Stimulated activated CD8-positive, alpha-beta memory T cell treated with anti-CD3 and anti-CD28 coated beads, Interleukin-2, amount 100 ng/mL, for 1 hour (primary cell): ENCODE results near the gene PCDHA5.
"Not testable (repeated sequence)": the region's sequence is repeated elsewhere in the genome, so short reads cannot be mapped to it uniquely, and the experiment has no call there.

Experiments
- DNase-seq, 2 donors: peaks; one replicate each; pipeline ENCODE4 v3.0.0-alpha.2; 2020; ENCODE audit warnings: low read depth in 2 of 2

Gene PCDHA5

DNA sequence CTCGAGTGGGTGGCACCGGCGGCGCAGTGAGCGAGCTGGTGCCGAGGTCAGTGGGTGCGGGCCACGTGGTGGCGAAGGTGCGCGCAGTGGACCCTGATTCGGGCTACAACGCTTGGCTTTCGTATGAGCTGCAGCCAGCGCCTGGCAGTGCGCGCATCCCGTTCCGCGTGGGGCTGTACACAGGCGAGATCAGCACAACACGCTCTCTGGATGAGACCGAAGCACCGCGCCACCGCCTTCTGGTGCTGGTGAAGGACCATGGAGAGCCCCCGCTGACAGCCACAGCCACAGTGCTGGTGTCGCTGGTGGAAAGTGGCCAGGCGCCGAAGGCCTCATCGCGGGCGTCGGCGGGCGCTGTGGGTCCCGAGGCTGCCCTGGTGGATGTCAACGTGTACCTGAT, 2.1 kb downstream of the PCDHA5 start:
- no peak for DNase-seq

DNA sequence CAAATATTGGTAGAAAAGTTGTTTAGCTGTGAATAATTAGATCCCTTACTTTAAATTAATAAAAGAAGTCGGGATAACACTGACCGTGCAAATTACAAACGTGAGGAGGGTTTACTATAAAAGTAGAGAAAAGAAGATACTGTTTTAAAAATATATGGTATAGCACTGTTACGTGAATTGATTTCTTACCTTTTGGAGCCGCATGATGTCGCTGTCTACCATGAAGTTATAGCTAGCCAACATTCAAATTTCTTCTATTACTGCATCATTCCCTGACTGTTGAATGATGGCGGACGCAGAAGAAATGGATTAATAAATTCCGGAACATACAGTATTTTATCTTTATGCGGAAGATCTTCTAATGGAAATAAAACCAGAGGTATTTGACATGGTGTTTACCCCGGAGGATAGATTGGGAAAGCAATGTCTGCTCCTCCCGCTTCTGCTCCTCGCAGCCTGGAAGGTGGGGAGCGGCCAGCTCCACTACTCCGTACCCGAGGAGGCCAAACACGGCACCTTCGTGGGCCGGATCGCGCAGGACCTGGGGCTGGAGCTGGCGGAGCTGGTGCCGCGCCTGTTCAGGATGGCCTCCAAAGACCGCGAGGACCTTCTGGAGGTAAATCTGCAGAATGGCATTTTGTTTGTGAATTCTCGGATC, 6.4 kb downstream of the PCDHA5 start, which contains the start of gene PCDHA6:
TSS of gene PCDHA6 (plus strand) at position 257 of the 658 bp plus-strand sequence. CDS start at position 389, 132 bp downstream.
- no peak for DNase-seq

DNA sequence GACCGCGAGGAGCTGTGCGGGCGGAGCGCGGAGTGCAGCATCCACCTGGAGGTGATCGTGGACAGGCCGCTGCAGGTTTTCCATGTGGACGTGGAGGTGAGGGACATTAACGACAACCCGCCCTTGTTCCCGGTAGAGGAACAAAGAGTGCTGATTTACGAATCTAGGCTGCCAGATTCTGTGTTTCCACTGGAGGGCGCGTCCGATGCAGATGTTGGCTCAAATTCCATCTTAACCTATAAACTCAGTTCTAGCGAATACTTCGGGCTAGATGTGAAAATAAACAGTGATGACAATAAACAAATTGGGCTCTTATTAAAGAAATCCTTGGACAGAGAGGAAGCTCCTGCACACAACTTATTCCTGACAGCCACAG, 6.9 kb downstream of the PCDHA5 start:
- DNase-seq: no peak

DNA sequence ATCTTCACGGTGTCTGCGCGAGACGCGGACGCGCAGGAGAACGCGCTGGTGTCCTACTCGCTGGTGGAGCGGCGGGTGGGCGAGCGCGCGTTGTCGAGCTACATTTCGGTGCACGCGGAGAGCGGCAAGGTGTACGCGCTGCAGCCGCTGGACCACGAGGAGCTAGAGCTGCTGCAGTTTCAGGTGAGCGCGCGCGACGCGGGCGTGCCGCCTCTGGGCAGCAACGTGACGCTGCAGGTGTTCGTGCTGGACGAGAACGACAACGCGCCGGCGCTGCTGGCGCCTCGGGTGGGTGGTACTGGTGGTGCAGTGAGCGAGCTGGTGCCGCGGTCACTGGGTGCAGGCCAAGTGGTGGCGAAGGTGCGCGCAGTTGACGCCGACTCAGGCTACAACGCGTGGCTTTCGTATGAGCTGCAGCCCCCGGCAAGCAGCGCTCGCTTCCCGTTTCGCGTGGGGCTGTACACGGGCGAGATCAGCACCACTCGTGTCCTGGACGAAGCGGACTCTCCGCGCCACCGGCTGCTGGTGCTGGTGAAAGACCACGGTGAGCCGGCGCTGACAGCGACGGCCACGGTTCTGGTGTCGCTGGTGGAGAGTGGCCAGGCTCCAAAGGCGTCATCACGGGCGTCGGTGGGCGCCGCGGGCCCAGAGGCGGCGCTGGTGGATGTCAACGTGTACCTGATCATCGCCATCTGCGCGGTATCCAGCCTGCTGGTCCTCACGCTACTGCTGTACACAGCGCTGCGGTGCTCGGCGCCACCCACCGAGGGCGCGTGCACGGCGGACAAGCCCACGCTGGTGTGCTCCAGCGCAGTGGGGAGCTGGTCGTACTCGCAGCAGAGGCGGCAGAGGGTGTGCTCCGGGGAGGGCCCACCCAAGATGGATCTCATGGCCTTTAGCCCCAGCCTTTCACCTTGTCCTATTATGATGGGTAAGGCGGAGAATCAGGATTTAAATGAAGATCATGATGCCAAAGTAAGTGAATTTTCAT, 8.4 kb downstream of the PCDHA5 start:
- not testable (repeated sequence) for DNase-seq

DNA sequence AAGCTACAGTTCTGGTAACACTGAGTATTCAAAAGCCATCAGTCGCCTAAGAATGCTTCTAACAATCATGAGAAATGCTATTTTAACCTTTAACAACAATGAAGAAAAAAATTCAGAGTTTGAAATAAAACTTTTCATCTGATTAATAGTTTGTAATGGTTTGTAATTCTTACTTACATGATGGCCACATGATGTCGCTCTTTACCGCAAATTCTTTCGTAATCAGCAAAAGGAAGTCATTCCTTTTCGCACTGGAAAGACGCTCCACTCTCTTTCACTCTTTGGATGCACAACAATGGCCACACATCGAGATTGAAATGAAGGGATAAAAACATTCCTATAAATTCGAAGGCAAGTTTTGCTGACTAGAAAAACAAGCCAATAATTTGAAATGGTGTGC, 12.6 kb downstream of the PCDHA5 start, which contains the start of gene PCDHA7:
TSS of gene PCDHA7 (plus strand) at position 277 of the 400 bp plus-strand sequence. CDS start at position 392, 115 bp downstream.
- no peak for DNase-seq

DNA sequence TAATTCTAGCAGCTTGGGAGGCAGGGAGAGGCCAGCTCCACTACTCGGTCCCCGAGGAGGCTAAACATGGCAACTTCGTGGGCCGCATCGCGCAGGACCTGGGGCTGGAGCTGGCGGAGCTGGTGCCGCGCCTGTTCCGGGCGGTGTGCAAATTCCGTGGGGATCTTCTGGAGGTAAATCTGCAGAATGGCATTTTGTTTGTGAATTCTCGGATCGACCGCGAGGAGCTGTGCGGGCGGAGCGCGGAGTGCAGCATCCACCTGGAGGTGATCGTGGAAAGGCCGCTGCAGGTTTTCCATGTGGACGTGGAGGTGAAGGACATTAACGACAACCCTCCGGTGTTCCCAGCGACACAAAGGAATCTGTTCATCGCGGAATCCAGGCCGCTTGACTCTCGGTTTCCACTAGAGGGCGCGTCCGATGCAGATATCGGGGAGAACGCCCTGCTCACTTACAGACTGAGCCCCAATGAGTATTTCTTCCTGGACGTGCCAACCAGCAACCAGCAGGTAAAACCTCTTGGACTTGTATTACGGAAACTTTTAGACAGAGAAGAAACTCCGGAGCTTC, 13.1 kb downstream of the PCDHA5 start:
- not testable (repeated sequence) for DNase-seq

DNA sequence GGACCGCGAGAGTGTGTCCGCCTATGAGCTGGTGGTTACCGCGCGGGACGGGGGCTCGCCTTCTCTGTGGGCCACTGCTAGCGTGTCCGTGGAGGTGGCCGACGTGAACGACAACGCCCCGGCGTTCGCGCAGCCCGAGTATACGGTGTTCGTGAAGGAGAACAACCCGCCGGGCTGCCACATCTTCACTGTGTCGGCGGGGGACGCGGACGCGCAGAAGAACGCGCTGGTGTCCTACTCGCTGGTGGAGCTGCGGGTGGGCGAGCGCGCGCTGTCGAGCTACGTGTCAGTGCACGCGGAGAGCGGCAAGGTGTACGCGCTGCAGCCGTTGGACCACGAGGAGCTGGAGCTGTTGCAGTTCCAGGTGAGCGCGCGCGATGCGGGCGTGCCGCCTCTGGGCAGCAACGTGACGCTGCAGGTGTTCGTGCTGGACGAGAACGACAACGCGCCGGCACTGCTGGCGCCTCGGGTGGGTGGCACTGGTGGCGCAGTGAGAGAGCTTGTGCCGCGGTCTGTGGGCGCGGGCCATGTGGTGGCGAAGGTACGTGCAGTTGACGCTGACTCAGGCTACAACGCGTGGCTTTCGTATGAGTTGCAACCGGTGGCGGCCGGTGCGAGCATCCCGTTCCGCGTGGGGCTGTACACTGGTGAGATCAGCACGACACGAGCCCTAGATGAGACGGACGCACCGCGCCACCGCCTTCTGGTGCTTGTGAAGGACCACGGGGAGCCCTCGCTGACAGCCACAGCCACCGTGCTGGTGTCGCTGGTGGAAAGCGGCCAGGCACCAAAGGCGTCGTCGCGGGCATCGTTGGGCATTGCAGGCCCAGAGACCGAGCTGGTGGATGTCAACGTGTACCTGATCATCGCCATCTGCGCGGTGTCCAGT, 14.5 kb downstream of the PCDHA5 start:
- no peak for DNase-seq

DNA sequence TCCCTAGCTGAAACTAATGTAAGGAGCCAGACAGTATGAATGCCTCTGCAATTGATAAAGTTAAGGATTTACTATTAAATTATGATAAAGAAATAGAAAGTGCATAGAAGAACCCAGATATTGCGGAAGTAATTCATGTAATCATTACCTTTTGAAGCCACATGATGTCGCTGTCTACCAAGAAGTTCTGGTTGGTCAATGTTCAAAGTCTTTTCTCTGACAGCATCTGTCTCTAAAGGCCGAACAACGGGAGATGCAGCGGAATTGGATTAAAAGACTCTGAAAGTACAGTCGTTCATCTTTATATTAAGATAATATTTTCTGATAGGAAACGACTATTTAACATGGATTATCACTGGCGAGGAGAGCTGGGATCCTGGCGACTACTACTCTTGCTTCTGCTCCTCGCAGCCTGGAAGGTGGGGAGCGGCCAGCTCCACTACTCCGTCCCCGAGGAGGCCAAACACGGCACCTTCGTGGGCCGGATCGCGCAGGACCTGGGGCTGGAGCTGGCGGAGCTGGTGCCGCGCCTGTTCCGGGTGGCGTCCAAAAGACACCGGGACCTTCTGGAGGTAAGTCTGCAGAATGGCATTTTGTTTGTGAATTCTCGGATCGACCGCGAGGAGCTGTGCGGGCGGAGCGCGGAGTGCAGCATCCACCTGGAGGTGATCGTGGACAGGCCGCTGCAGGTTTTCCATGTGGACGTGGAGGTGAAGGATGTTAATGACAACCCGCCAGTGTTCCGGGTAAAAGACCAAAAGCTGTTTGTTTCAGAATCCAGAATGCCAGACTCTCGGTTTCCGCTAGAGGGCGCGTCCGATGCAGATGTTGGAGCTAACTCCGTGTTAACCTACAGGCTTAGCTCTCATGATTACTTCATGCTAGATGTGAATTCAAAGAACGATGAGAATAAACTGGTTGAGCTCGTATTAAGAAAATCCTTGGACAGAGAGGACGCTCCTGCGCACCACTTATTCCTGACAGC, 19.9 kb downstream of the PCDHA5 start, which contains the start of gene PCDHA8:
TSS of gene PCDHA8 (plus strand) at position 210 of the 985 bp plus-strand sequence. CDS start at position 345, 135 bp downstream.
- no peak for DNase-seq

DNA sequence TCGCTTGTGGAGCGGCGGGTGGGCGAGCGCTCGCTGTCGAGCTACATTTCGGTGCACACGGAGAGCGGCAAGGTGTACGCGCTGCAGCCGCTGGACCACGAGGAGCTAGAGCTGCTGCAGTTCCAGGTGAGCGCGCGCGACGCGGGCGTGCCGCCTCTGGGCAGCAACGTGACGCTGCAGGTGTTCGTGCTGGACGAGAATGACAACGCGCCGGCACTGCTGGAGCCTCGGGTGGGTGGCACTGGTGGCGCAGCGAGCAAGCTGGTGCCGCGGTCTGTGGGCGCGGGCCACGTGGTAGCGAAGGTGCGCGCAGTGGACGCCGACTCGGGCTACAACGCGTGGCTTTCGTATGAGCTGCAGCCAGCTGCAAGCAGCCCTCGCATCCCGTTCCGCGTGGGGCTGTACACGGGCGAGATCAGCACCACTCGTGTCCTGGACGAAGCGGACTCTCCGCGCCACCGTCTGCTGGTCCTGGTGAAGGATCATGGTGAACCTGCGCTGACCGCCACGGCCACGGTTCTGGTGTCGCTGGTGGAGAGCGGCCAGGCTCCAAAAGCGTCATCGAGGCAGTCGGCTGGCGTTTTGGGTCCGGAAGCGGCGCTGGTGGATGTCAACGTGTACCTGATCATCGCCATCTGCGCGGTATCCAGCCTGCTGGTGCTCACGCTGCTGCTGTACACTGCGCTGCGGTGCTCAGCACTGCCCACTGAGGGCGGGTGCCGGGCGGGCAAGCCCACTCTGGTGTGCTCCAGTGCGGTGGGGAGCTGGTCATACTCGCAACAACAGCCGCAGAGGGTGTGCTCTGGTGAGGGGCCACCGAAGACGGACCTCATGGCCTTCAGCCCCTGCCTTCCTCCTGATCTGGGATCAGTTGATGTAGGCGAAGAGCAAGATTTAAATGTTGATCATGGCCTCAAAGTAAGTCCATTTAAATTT, 21.7 kb downstream of the PCDHA5 start:
- no peak for DNase-seq

DNA sequence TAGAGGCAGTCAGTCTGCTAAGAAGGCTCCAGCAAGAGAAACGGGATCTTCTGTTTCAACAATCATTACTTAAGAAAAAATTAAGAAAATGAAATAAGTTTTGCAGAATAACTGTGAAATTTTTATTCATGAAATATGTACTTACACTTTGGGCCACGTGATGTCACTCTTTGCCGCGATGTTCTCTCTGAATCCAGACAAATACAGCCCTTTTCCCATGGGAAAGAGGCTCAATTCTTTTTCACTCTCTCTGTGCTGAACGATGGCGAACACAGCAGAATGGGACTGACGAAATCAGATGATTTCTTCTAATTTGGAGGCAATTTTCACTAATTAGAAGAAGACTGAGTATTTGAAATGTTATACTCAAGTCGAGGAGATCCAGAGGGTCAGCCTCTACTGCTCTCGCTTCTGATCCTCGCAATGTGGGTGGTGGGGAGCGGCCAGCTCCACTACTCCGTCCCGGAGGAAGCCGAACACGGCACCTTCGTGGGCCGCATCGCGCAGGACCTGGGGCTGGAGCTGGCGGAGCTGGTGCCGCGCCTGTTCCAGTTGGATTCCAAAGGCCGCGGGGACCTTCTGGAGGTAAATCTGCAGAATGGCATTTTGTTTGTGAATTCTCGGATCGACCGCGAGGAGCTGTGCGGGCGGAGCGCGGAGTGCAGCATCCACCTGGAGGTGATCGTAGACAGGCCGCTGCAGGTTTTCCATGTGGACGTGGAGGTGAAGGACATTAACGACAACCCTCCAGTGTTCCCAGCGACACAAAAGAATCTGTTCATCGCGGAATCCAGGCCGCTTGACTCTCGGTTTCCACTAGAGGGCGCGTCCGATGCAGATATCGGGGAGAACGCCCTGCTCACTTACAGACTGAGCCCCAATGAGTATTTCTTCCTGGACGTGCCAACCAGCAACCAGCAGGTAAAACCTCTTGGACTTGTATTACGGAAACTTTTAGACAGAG, 27.0 kb downstream of the PCDHA5 start, which contains the start of gene PCDHA9:
TSS of gene PCDHA9 (plus strand) at position 244 of the 964 bp plus-strand sequence. CDS start at position 358, 114 bp downstream.
- not testable (repeated sequence) for DNase-seq

DNA sequence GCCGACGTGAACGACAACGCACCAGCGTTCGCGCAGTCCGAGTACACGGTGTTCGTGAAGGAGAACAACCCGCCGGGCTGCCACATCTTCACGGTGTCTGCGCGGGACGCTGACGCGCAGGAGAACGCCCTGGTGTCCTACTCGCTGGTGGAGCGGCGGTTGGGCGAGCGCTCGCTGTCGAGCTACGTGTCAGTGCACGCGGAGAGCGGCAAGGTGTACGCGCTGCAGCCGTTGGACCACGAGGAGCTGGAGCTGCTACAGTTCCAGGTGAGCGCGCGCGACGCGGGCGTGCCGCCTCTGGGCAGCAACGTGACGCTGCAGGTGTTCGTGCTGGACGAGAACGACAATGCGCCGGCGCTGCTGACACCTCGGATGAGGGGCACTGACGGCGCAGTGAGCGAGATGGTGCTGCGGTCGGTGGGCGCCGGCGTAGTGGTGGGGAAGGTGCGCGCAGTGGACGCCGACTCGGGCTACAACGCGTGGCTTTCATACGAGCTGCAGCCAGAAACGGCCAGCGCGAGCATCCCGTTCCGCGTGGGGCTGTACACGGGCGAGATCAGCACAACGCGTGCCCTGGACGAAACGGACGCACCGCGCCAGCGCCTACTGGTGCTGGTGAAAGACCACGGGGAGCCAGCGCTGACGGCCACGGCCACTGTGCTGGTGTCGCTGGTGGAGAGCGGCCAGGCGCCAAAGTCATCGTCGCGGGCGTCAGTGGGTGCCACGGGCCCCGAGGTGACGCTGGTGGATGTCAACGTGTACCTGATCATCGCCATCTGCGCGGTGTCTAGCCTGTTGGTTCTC, 28.6 kb downstream of the PCDHA5 start:
- DNase-seq: not testable (repeated sequence)

DNA sequence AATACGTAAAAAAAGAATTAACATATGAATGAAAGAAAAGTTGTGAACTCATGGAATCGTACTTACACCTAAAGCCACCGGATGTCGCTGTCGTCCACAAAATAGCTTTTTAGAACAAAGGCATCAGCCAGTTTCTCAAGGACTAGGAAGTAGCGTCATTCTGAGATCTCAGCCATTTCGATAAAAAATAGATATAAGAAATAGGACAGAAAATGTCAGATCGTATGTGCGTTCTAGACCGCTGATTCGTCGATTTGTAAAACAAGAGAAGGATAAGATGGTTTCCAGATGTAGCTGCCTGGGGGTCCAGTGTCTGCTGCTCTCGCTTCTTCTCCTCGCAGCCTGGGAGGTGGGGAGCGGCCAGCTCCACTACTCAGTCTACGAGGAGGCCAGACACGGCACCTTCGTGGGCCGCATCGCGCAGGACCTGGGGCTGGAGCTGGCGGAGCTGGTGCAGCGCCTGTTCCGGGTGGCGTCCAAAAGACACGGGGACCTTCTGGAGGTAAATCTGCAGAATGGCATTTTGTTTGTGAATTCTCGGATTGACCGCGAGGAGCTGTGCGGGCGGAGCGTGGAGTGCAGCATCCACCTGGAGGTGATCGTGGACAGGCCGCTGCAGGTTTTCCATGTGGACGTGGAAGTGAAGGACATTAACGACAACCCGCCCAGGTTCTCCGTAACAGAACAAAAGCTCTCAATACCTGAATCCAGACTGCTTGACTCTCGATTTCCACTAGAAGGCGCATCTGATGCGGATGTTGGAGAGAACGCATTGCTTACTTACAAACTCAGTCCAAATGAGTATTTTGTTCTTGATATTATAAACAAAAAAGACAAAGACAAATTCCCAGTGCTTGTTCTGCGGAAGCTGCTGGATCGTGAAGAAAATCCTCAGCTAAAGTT, 34.6 kb downstream of the PCDHA5 start, which contains the start of gene PCDHA10:
TSS of gene PCDHA10 (plus strand) at position 126 of the 903 bp plus-strand sequence. CDS start at position 278, 152 bp downstream.
- DNase-seq: no peak

DNA sequence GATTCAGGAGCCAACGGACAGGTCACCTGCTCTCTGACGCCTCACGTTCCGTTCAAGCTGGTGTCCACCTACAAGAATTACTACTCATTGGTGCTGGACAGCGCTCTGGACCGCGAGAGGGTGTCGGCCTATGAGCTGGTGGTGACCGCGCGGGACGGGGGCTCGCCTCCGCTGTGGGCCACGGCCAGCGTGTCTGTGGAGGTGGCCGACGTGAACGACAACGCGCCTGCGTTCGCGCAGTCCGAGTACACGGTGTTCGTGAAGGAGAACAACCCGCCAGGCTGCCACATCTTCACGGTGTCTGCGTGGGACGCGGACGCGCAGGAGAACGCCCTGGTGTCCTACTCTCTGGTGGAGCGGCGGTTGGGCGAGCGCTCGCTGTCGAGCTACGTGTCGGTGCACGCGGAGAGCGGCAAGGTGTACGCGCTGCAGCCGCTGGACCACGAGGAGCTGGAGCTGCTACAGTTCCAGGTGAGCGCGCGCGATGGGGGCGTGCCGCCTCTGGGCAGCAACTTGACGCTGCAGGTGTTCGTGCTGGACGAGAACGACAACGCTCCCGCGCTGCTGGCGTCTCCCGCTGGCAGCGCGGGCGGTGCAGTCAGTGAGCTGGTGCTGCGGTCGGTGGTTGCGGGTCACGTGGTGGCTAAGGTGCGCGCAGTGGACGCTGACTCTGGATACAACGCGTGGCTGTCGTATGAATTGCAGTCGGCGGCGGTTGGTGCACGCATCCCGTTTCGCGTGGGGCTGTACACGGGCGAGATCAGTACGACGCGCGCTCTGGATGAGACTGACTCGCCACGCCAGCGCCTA, 36.0 kb downstream of the PCDHA5 start:
- DNase-seq: no peak

DNA sequence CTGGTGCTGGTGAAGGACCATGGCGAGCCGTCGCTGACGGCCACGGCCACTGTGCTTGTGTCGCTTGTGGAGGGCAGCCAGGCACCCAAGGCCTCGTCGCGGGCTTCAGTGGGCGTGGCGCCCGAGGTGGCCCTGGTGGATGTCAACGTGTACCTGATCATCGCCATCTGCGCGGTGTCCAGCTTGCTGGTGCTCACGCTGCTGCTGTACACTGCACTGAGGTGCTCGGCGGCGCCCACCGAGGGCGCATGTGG, 36.5 kb downstream of the PCDHA5 start:
- DNase-seq: no peak
